Activated CD8-positive, alpha-beta memory T cell treated with anti-CD3 and anti-CD28 coated beads for 24 hours (primary cell): ENCODE results near the gene NAV2.
"Not testable (repeated sequence)": the region's sequence is repeated elsewhere in the genome, so short reads cannot be mapped to it uniquely, and the experiment has no call there.

Experiments
- DNase-seq: peaks from one replicate; pipeline ENCODE4 v3.0.0-alpha.2; 2020

NAV2 gene

DNA sequence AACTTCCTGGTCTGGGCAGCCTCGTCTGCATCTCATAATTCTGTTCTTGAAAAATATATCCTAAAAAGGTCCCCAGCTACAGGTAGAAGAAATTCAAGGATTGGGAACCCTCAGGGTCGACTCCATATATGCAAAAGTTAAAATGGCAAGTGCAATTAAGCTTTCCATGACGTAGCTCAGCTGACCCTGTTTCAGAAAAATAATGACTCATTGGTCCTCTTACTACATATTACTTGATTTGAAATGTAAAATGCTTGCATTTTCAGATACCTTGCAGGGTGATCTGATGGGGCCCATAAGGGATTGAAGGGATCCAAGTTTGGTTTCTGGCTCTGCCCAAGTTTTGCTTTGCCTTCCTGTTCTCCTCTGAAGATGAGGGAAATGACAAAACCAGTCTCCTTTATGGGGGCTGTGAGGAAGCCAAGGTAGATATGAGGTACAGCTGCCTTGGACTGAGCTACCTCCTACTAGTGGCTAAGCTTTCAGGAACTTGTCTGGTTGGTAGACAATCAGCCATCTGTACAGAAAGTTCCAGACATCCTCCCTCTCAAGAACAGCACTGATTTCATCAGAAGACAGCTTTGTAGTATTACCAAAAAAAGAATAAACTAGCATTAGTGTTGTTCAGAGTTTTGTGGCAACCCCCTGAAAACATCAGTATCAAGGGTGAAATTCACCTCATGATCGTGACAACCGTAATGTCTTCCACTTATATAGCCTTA is 270.3 kb downstream of the NAV2 start:
- DNase-seq, result no peak

DNA sequence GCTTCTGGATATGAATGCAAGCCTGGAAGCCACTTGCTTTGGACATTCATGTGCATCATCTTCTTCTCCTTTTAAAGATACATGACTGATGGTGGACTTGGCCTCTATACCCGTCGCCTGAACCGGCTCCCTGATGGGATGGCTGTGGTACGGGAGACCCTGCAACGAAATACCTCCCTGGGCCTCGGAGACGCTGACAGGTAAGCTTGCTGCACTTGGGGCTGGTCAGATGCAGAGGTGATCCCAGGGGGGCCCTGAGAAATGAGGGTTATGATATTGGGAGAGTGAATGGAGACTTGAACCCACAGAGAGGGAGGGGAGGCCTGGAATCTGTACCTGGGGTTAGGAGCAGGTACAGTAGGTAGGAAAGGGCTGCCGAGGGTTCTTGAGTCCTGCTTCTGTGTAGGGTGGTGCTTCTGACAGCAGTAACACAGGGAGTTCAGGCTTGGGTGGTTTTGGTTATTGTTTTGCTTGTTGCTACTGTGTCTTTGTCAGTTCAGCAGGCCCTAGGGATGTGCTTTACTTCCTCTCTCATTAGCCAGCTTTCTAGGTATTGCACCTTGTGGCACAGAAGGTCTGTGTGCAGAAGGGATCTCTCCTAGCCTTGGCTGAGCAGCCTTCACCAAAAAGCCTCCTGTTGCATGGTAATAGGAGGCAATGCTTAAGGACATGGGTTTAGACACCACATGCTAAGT is 271.6 kb downstream of the NAV2 start:
- no peak for DNase-seq

DNA sequence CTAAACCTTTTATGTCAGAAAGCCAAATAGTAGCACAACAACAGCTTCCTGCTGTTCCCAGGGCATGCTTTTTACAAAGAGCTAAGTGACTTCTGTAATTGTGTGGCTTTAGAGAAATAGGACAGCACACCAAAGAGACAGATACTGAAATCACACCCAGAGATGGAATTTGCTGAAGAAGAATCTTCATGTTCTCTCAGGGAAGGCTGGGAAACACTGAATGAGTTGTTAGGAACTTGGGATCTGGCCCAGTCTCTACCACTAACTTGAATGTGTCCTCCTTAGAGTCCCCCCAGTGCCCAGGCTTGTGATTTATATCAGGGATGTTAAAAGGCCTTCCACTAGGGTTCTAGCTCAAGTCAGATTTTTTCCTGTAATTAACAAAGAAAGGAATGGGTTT is 272.5 kb downstream of the NAV2 start:
- no peak for DNase-seq

DNA sequence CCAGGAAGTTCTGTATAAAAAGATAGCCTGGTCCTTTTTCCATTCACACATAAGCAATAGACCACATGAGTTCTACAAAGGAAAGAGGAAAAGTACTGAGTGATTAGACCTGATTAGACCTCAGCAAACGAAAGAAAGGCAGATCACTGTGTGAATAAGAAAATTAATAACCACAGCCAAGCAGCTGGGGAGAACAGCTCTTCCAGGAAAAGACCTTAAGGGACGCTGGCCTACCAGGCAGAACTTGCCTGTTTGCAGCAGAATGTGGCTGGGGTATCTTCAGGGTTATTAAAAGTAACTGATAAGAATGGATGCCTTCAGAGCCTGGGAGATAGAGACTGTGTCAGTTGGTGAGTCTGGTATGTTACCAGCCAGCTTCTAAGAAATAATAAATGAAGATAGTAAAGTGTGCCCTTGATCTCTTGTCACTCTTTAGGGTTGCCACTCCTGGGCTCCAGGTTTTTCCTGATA is 274.7 kb downstream of the NAV2 start:
- DNase-seq, result no peak

DNA sequence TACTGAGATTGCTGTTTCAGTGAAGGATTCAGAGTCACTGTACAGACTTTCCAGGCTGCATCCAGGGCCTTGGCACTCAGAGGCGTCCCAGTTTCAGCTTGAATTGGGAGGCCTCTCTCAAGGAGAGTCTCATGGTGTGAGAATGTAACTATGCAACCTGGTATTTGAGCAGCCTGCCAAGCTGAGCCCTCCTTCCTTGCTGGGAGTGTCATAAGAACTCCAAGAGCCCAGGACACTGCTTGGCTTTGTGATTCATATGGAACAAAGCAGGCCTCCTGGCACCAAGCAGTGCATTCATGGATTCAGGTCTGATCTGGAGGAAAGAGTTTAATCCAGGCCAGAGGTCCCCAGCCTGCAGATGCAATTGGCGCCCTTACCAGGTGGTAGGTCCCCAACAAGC is 276.0 kb downstream of the NAV2 start:
- no peak for DNase-seq

DNA sequence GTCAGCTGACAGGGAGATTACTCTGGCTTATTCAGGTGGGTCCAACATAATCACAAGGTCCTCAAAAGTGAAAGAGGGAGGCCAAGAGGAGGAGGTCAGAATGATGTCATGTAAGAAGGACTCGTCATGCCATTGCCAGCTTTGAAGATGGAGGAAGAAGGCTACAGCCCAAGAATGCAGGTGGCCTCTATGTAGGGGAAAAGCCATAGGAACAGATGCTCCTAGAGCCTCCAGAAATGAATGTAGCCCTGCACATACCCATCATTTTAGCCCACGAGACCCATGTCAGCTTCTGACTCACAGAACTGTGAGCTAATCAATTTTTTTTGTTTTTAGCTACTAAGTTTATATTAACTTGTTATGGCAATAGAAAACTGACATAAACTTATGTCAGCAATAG is 276.6 kb downstream of the NAV2 start:
- DNase-seq, result no peak

DNA sequence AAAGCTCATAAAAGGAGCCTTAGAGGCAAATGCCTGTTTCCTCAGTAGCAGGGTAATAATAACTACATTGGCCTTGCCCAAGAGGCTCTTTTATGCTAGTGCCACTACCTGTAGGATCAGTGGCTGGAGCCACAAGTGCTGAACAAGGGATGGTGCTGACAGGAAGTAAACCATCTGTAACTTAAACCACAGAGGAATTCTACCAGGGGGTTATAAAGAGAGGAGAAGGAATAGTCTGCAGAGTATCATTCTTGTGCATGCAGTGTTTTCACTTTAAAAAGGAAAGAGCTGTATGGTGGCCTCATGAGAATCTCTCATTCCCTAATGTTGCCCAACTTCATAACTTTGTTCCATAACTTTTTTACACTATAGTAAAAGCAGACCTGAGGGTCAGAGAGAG is 279.5 kb downstream of the NAV2 start:
- no peak for DNase-seq

DNA sequence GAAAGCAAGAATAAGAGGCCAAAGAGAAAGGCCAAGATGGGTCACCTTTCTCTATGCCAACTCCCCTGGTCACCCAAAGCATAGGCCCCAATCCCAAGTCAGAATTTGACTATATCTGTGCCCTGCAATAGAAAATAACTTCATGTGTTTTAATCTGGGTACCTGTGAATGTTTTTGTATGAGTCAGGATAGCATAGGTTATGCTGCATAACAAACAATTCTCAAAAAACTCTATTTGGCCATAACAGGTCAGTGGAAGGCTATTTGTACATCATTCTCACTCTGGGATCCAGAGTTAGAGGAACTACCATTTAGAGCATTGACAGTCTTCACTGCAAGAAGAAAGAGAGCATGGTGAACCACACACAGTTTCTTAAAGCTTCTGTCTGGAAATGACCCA is 280.4 kb downstream of the NAV2 start:
- no peak for DNase-seq

DNA sequence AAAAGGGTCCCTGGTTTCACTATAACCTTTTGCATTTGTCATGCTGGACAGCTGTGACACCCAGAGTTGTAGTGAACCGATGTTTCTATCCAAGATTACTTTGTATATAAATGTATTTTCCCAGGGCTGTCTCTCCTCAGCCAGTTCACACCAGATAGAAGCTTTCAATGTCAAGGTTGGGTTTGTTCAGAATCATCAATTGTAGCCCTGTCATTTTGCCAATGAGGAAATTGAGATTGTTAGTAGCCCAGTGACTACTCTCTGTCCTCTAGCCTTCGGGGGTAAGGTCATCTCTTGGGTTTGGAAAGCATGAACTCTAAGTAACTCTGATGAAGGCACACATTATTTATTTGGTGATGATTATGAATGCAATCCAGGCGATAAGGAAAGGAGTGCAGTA is 282.0 kb downstream of the NAV2 start:
- DNase-seq, result no peak

DNA sequence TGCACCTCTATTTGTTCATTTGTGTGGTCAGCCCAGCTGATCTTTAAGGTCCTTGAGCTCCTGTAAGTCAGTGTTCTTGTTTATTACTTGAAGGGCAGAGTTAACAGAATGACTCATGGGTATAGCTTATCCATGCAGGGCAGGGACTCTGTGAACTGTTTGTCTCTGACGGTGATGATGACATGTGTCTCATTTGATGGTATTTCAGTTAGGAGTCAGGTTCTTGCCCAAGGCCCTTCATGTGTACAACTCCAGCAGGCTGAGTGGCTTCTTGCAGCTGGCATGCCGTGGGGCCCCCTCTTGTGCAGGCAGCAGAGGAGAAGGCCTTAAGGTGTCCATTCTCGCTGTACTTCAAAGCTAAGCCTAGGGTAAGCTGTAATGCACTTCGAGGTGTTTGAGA is 282.5 kb downstream of the NAV2 start:
- DNase-seq, result no peak

DNA sequence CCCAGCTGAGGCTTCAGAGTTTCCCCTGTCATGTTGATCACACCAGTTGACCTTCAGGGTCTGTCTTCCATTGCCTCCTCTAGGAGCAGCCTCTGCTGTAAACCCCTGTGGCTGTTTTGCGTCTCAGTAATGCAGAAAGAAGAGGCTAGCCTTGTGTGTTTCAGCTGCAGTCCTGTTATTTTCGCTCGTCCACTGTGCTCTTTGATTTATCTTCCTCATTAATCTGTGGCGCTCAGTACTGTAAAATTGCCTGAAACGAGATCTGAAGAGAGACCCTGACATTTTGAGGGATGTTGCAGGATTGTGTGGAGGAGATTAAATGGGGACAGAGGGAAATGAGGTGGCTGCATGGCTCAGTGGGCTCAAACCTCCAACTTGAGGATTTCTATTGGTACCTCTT is 283.9 kb downstream of the NAV2 start:
- no peak for DNase-seq

DNA sequence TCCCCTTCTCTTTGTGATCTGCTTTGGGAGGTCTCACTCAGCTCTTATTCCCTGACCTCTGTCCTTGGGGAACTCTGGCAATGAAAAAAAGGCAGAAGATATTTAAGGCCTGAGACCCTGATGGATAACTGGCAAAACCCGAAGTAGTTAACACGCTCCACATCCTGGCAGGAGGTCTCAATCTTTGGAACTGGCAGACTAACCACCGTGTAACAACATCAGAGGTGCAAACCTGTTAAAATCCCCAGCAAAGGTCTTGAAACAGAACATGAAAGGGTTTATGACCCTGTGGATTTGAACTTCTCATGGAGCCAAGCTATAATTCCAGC is 287.3 kb downstream of the NAV2 start:
- DNase-seq, result no peak

DNA sequence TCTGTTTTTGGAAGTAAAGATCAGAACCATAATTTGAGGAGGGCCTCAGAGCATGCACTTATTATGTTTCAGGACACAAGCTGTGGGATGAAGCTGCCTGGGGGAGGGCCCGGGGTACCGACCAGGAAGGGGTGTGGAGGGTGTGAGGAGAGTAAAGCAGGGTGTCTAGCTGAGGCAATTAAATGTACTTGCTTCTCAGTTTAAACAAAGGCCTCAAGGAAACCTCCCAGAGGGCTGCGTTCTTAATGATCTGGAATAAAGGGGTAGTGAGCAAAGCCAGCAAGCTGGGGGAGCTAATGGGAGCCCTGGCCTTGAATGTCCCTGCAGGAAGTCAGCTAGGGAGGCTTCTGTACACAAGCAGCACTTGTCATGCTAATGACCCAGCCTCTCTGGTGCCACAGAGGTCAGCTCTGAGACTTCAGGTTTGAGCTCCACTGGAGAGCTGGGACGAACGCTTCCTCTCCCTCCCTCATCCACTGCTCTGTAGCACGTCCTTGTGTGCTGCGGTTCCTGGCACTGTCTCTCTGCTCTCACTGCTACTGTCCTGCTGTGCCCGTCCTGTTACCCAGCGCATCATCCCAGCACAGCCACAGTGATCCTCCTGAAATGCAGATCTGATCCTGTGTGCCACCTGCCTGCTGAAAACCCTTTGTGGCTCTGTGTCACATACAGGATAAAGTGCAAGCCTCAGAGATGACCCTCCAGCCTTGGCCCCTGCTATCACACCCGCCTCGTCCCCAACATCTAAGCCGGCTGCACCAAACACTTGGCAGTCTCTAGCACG is 287.9 kb downstream of the NAV2 start:
- DNase-seq, result no peak

DNA sequence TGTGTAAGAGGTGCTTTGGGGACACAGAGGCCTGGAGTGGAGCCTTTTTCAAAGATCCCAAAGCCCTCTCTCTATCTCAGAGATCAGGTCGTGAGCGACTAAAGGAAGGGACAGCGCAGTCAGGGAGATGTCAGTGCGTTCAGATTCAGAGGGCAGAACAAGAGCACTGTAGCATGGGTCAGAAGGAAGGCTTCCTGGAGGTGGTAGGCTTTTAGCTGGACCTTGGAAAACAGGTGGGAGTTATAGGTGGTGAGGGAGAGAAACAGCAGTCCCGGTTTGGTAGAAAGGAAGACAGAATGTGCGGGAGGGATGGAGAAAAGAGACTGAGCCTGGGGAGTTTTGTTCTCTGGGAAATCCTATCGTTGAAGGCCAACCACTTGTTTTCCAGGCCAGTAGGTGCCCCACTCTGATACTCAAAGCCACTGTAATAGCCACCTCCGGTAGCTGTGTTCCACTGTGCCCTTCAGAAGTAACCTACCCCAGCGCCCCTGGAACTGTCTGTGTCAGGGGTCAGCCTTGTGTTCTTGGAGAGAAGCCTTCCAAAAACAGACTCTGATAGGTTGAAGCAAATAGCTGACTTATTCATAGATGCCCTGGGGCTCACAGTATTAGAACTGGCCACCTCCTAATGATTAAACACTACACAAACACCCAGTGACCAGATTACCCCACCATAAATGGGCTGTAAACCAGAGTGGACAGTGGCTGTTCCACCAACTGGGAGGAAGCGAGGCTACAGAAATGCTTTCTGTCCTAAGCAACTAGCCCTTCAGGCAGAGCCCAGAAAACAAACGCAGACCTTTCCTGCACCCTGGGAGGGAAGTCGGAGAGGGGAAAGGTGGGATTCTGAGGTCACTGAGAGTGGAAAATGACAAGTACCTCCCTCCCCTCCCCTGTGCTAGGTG is 289.9 kb downstream of the NAV2 start:
- DNase-seq, result no peak

DNA sequence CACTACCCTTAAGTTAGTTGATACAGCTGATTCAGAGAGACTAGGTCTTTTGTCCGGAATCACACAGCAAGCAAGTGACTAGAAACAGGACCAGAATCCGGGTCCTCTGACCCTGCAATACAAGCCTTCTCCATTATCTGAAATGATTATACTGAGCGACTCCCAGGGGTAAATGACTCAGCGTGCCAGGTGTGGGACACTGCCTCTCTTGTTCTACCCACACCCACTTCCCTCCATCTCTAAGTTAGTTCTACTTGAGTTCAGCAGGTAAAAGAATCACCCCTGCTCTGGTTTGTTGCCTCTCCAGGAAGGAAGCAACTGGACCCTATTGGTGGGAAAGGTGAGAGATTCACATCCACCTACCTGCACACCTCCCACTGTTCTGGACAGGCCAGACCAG is 290.7 kb downstream of the NAV2 start:
- no peak for DNase-seq

DNA sequence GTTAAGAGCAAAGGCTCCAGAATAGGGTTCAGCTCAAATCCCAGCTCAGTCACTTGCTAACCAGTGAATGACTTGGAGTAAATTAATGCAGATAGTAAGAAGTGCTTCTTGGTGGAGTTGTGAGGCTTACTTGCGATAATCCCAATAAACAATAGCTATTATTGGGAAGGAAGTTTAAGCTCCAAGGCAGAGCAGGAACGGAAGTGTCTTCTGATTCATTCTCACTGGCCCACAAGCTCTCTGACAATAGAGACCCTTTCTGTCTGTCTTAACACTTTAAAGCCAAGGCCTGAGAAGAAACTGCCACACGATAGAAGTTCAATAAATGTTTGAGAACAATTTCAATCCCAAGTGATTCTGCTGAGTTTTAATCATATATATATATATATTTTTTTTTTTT is 292.2 kb downstream of the NAV2 start:
- no peak for DNase-seq

DNA sequence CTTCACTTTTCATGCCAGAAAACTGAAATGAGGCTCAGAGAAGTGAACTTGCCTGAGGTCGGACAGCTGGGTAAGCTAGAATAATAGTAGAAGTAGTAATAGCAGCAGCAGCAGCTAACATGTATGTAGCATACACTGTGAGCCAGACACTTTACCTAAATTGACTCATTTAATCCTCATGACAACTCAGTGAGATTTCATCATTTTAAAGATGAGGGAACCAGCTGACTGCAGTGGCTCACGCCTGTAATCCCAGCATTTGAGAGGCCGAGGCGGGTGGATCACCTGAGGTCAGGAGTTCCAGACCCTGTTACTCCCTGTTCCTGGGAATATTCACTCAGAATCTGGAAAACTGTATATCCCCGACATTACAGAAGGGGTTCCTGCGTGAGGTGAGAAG is 293.1 kb downstream of the NAV2 start:
- no peak for DNase-seq

DNA sequence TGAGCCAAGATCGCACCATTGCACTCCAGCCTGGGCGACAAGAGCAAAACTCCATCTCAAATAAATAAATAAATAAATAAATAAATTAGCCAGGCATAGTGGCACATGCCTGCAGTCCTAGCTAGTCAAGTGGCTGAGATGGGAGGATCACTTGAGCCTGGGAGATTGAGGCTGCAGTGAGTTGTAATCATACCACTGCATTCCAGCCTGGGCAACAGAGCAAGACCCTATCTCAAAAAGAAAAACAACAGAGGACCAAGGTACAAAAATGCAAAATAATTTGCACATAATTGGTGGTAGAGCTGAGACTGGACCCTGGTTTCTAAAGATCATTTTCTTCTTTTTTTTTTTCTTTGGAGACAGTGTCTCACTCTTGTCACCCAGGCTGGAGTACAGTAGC is 294.0 kb downstream of the NAV2 start:
- not testable (repeated sequence) for DNase-seq

DNA sequence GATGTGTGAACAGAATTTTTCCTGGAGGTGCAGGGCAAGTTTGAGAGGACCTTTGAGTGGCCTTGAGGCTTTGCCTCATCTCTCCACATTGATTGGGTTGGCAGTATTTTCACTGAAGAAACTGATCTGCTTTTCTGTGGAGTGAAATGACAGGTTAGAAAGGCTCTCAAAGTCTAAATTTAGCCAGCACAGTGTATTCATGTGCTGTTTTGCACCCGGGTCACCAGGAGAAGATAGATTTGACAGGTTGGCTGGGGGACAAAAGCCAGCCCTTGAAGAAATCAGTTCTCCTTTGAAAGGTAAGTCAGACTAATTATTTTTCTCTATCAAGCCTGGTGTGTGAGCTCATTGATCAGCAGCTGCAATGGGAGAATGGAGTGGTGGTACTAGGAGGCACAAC is 294.7 kb downstream of the NAV2 start:
- DNase-seq, result no peak

DNA sequence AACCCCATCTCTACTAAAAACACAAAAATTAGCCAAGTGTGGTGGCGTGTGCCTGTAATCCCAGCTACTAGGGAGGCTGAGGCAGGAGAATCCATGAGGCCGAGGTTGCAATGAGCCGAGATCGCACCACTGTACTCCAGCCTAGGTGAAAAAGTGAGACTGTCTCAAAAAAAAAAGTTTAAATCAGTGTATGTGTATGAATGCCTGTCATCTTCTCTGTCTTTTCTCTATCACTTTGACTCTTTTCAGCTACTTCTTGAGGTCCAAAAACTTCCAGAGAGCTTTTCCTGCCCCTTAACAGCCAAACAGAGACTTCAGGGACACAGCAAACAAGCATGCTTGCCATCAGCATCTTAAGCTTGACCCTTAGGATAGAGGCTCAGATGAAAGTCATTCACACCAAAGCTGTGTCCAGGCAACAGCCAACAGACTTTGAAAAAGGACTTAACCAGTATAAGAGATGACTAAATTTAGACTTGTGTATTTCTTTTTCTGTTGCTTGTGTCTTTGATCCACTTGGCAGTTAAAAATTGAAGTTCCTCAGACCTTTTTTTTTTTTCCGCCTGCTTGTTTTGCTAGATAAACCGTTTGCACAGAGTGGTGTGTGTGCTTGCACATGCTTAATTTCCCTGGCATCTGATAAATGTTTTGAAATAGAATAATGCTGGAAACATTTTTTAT is 295.7 kb downstream of the NAV2 start:
- no peak for DNase-seq

DNA sequence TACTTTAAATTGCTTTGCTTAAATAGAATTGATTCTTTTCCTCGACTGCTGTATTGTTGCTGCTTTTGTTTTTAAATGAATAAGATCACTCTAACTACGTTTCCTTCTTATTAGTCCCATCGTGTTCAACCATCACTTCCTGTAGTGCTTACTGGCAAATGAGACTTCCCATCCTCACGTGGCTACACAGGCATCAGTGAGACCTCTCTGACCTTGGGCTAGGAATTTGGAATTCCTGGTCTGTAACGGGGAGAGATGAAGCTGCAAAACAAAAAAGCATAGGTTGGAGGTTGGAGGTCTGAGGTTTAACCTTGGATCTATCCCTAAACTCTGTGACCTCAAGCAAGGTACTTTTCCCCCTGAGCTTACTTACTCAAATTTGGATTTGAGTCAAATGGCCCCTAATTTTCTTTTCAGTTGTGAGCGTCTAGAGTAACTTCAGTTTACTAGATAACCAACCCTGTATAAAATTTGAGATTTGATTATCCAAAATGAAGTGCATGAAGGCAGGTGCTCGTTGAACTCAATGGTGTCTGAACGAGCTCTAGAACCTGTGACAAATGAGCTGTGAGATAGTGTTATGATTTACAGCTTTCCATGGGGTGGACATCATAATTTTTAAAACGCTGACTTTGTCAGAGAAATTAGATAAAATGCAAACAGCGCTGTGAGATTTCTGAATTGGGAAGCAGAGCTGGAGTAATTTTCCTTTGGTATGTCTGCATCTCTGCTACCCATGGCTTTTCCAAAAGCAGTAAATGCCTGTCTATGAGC is 296.4 kb downstream of the NAV2 start:
- no peak for DNase-seq
